ENCODE data around the gene MCF2L.
"Not testable (repeated sequence)": the region's sequence is repeated elsewhere in the genome, so short reads cannot be mapped to it uniquely, and the experiment has no call there.

MCF2L gene

DNA sequence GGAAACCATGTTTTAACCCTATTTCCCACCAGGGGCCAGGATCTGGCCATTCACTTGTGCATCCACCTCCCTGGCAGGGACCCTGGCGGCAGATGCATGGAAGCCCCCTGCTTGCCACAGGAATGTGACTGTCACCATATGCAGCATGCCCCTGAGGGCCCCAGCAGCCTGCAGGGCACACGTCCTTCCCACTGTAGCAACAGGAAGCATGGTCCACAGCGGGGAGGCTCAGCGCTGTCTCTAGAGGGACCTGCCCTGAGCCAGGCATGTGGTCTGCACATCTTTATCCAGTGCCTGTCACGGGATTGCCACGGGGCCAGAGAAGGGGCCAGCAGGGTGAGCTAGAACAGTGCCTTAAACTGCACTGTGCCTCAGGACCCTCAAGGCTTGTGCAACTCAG is 34.9 kb upstream of the MCF2L start:
- TF ChIP-seq, protein P1, sequence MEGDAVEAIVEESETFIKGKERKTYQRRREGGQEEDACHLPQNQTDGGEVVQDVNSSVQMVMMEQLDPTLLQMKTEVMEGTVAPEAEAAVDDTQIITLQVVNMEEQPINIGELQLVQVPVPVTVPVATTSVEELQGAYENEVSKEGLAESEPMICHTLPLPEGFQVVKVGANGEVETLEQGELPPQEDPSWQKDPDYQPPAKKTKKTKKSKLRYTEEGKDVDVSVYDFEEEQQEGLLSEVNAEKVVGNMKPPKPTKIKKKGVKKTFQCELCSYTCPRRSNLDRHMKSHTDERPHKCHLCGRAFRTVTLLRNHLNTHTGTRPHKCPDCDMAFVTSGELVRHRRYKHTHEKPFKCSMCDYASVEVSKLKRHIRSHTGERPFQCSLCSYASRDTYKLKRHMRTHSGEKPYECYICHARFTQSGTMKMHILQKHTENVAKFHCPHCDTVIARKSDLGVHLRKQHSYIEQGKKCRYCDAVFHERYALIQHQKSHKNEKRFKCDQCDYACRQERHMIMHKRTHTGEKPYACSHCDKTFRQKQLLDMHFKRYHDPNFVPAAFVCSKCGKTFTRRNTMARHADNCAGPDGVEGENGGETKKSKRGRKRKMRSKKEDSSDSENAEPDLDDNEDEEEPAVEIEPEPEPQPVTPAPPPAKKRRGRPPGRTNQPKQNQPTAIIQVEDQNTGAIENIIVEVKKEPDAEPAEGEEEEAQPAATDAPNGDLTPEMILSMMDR (IDR thresholded peaks at IDR 0.05; ENCODE audit: borderline replicate concordance, control extremely low read depth, extremely low read depth, insufficient read depth, missing control alignments): no peak
- DNase-seq (ENCODE audit: low spot score): no peak
- in situ Hi-C loops (cut with MboI; ENCODE audit: low sequenced_read_pairs, unreplicated experiment): loop anchor here (25.0 kb wide), 1 partner anchor 453 kb away; no protein-coding TSS in a partner anchor

DNA sequence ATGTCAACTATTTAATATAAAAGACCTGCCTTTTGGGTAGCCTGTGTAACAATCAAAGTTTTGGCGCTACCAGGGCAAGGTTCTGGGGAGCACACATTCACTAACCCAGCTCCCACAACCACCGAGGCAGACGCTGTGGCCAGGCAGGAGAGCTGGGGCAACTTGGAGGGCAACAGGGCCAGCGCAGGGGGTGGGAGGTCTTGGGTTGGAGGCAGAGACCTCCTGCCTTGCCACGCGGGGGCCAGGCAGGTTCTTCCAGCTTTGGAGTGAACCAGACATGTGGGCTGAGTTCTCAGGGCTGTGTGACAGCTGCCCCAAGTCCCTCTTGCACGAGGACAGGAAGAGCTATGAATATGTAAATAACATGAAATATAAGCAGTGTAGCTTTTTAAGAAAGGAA is 30.3 kb upstream of the MCF2L start:
- in situ Hi-C loops (cut with MboI; ENCODE audit: low sequenced_read_pairs, unreplicated experiment): loop anchor here (25.0 kb wide), 1 partner anchor 449 kb away; no protein-coding TSS in a partner anchor
- no peak for DNase-seq (ENCODE audit: low spot score)
- TF ChIP-seq, protein P1 (IDR thresholded peaks at IDR 0.05; ENCODE audit: borderline replicate concordance, control extremely low read depth, extremely low read depth, insufficient read depth, missing control alignments): no peak

DNA sequence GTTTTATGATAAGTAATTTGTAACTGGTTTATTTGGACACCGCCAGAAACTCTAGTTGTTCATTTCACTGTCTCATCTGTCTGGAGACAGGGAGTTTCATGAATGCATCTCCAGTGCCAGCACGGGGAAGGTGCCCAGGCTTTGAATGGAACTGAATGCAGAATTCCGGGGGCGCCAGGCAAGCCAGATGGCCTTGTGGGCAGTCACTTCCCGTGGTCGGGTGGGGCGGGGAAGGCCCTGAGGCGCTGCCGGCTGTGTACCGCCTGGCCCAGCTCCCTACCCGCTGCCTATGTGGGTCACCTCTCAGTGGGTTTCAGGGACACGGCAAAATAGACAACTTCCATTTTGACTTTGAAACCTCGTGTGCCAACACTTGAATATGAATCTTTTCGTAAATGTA is 28.8 kb upstream of the MCF2L start:
- TF ChIP-seq, protein P1 (IDR thresholded peaks at IDR 0.05; ENCODE audit: borderline replicate concordance, control extremely low read depth, extremely low read depth, insufficient read depth, missing control alignments): no peak
- in situ Hi-C loops (cut with MboI; ENCODE audit: low sequenced_read_pairs, unreplicated experiment): loop anchor here (25.0 kb wide), 1 partner anchor 447 kb away; no protein-coding TSS in a partner anchor
- DNase-seq (ENCODE audit: low spot score): no peak

DNA sequence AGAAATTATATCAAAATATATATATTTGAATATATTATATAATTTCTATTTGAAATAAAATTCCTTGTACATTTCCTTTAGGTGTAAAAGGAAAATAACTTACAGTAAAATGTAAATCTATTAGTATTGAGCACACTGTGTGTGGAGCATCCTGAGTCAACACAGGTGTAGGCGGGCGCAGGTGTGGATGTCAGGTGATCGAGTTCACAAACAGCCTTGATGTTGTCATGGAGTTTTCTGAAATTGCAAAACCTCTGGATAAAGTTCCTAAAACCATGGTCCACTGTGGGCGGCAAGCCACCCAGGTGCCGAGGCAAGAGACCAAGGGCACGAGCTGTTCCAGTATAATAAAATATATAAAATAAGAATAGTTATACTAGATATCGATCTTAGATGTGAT is 27.7 kb upstream of the MCF2L start:
- TF ChIP-seq, protein P1 (IDR thresholded peaks at IDR 0.05; ENCODE audit: borderline replicate concordance, control extremely low read depth, extremely low read depth, insufficient read depth, missing control alignments): no peak
- no peak for DNase-seq (ENCODE audit: low spot score)
- in situ Hi-C loops (cut with MboI; ENCODE audit: low sequenced_read_pairs, unreplicated experiment): loop anchor here (25.0 kb wide), 1 partner anchor 446 kb away; no protein-coding TSS in a partner anchor

DNA sequence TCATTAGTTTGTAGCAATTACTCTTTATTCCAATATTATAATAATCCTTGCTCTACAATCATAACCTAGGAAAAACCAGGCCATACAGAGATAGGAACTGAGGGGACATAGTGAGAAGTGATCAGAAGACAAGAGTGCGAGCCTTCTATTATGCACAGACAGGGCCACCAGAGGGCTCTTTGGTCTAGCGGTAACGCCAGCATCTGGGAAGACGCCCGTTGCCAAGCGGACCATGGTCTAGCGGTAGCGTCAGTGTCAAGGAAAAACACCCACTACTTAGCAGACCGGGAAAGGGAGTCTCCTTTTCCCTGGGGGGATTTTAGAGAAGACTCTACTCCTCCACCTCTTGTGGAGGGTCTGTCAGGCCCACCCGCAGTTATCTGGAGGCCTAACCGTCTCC is 27.2 kb upstream of the MCF2L start:
- not testable (repeated sequence) for DNase-seq (ENCODE audit: low spot score)
- in situ Hi-C loops (cut with MboI; ENCODE audit: low sequenced_read_pairs, unreplicated experiment): loop anchor here (25.0 kb wide), 1 partner anchor 446 kb away; no protein-coding TSS in a partner anchor

DNA sequence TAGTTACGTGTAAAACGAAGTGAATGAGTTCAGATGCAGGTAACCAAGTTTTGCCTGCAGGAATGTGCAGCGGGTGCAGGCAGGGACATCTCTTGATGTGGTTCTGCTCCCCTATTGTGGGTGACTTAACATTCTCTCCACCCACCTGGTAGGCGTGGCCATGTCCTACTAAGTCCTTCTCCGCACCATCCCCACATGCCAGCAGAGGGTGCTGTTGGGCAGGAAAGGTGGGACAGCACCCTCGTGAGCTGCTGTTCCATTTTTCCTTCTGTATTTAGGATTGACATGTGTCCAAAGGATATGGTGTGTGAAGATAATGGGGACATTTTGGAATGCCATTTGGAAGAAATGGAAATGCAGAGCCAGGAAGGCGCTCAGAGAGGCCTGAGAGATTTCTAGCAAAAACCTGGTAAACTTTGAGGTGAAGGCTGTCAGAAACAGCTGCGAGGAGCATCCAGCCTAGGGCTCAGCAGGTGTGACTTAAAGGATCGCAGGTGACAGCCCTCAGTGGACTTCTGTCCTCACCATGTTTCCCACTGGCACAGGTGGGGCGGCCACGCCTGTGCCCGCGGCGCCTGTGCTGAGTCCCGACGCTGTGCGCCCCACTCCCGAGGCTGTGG is 26.2 kb upstream of the MCF2L start:
- in situ Hi-C loops (cut with MboI; ENCODE audit: low sequenced_read_pairs, unreplicated experiment): loop anchor here (25.0 kb wide), 1 partner anchor 445 kb away; no protein-coding TSS in a partner anchor
- DNase-seq (ENCODE audit: low spot score): peak; percentile 93
- TF ChIP-seq, protein P1 (IDR thresholded peaks at IDR 0.05; ENCODE audit: borderline replicate concordance, control extremely low read depth, extremely low read depth, insufficient read depth, missing control alignments): peak; percentile 92

DNA sequence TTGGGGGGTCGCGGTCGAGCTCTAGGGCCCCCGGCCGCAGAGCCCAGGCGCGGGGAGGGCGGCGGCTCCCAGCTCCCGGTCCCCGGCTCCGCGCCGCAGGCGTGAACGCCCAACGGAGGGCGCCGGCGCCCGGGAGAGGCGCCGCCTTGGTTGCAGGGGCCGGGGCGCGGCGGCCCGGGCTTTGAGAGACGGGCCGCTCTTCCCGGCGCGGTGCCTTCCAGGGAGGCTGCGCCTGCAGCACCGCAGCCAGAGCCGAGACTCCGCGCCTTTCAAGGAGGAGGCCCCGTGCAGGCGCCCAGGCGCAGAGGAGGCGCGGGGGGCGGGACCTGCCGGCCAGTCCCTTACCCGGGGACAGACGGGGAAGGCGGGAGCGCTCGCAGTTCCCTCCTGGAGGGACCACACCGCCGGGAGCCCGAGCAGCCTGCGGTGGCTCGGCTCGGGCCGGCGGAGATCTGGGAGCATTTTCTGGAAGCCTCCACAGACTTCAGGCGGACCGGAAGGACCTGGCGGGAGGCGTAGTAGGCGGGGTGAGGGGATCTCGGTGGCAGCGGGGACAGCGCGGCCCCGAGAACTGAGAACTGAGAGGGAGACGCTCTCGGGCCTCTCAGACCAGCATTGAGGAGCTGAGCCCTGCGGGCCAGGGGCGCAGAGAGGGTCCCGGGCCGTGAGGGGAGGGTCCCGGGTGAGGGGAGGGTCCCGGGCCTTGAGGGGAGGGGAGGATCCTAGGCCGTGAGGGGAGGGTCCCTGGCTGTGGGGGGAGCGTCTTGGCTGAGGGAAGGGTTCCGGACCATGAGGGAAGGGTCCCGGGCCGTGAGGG is 25.5 kb upstream of the MCF2L start:
- DNase-seq (ENCODE audit: low spot score): peak; percentile 68
- in situ Hi-C loops (cut with MboI; ENCODE audit: low sequenced_read_pairs, unreplicated experiment): loop anchor here (25.0 kb wide), 1 partner anchor 444 kb away; no protein-coding TSS in a partner anchor
- TF ChIP-seq, protein P1 (IDR thresholded peaks at IDR 0.05; ENCODE audit: borderline replicate concordance, control extremely low read depth, extremely low read depth, insufficient read depth, missing control alignments): peak; percentile 6
